BLaER1 treated with 17β-estradiol and CSF1 and Interleukin-3, amounts not matched to agents 10 nM and 100 nM (cell line): ENCODE data around the gene PIK3R3.

ENCODE experiments used
- H3K27ac ChIP-seq, 11 experiments: shearing (Covaris generic); formaldehyde crosslinking; 2 replicates each; pipeline ENCODE4 v1.8.1; 2022
- H3K27me3 ChIP-seq, 11 experiments: shearing (Covaris generic); formaldehyde crosslinking; 2 replicates each; pipeline ENCODE4 v1.8.1; 2022
- H3K36me3 ChIP-seq, 11 experiments: shearing (Covaris generic); formaldehyde crosslinking; 2 replicates each; pipeline ENCODE4 v1.8.1; 2022
- H3K4me1 ChIP-seq, 10 experiments: shearing (Covaris generic); formaldehyde crosslinking; 2 replicates each; pipeline ENCODE4 v1.8.1; 2022
- H3K4me2 ChIP-seq, 11 experiments: shearing (Covaris generic); formaldehyde crosslinking; 2 replicates each; pipeline ENCODE4 v1.8.1; 2022
- H3K4me3 ChIP-seq, 10 experiments: shearing (Covaris generic); formaldehyde crosslinking; 2 replicates each; pipeline ENCODE4 v1.8.1; 2022
- H3K9ac ChIP-seq, 11 experiments: shearing (Covaris generic); formaldehyde crosslinking; 2 replicates each; pipeline ENCODE4 v1.8.1; 2022
- H3K9me3 ChIP-seq, 11 experiments: shearing (Covaris generic); formaldehyde crosslinking; replicated peaks in 1 of 11; 2 replicates each; pipeline ENCODE4 v1.8.1; 2022
- H4K20me1 ChIP-seq, 11 experiments: shearing (Covaris generic); formaldehyde crosslinking; 2 replicates each; pipeline ENCODE4 v1.8.1; 2022
- Cebpa-rat ChIP-seq, 11 experiments: shearing (Covaris generic); IDR thresholded peaks; 2 replicates each; pipeline ENCODE4 v1.8.1; 2022

PIK3R3 gene

GRCh38 chr1:46159516-46159915 is 27.1 kb upstream of the PIK3R3 start:
- Histone ChIP-seq H3K4me3 (no peak overlapping the region), H3K9me3 (no peaks in the 10 kb centered on the region), H3K27me3 (no peaks in the 10 kb centered on the region), H4K20me1 (no peaks in the 10 kb centered on the region), H3K36me3 (no peaks in the 10 kb centered on the region), H3K4me2 (no peak overlapping the region), H3K9ac (no peak overlapping the region), H3K27ac (no peak overlapping the region), H3K4me1 (no peaks in the 10 kb centered on the region)
- no peak for TF ChIP-seq Cebpa-rat (IDR thresholded peaks at IDR 0.05)

GRCh38 chr1:46158312-46159281 is 26.2 kb upstream of the PIK3R3 start:
- H3K4me3 ChIP-seq: no peak overlapping the region

GRCh38 chr1:46157916-46158311 is 25.5 kb upstream of the PIK3R3 start:
- H3K9ac ChIP-seq: no peak overlapping the region
- no peak for TF ChIP-seq Cebpa-rat (IDR thresholded peaks at IDR 0.05)
- H3K27ac ChIP-seq: no peak overlapping the region
- H3K4me2 ChIP-seq: no peak overlapping the region
- no peaks in the 10 kb centered on the region for H3K27me3 ChIP-seq
- H3K4me1 ChIP-seq: no peaks in the 10 kb centered on the region
- no peaks in the 10 kb centered on the region for H3K9me3 ChIP-seq
- no peaks in the 10 kb centered on the region for H3K36me3 ChIP-seq
- no peak overlapping the region for H3K4me3 ChIP-seq
- no peaks in the 10 kb centered on the region for H4K20me1 ChIP-seq

More at GRCh38 chr1:46158312-46159281, 26.2 kb upstream of the PIK3R3 start:
- no peaks in the 10 kb centered on the region for H4K20me1 ChIP-seq
- H3K9ac ChIP-seq: no peak overlapping the region
- H3K27me3 ChIP-seq: no peaks in the 10 kb centered on the region
- H3K36me3 ChIP-seq: no peaks in the 10 kb centered on the region
- H3K27ac ChIP-seq: no peak overlapping the region
- TF ChIP-seq Cebpa-rat (IDR thresholded peaks at IDR 0.05): no peak
- H3K4me2 ChIP-seq: no peak overlapping the region
- H3K9me3 ChIP-seq: no peaks in the 10 kb centered on the region
- H3K4me1 ChIP-seq: no peaks in the 10 kb centered on the region

- Histone ChIP-seq H3K4me2 (no peak overlapping the region), H4K20me1 (no peaks in the 10 kb centered on the region)
- no peak for TF ChIP-seq Cebpa-rat (IDR thresholded peaks at IDR 0.05)
Observed at GRCh38 chr1:46153732-46154131, 21.3 kb upstream of the PIK3R3 start.

DNA sequence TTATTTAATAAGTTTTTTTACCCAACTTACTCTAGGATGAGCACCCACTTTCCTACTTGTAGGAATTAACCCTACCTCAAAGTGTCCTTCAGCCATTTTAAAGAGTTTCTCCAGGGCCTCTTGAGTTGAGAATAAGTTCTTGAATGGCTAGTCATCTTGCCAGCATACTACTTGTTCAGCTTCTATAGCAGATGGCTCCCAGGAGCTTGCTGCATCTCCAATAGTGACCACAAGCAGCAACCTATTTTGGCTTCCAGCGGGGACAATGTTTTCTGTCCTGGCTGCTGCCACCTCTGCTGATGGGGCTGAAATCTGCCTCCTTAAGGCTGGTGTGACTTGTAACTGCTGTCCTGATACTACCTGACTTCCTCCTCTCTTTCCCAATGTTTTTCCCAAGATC is 20.8 kb upstream of the PIK3R3 start:
- no peak overlapping the region for H3K27ac ChIP-seq
- peaks cover 0 to 6% (median 0%) of the 10 kb centered on the region in 10 experiments; a peak in 3 of 20 replicates for H3K4me1 ChIP-seq
- H3K9ac ChIP-seq: no peak overlapping the region
- TF ChIP-seq Cebpa-rat (IDR thresholded peaks at IDR 0.05): no peak
- H3K9me3 ChIP-seq: no peaks in the 10 kb centered on the region
- H4K20me1 ChIP-seq: no peaks in the 10 kb centered on the region
- H3K4me2 ChIP-seq: no peak overlapping the region
- H3K4me3 ChIP-seq: no peak overlapping the region
- H3K36me3 ChIP-seq: no peaks in the 10 kb centered on the region
- no peaks in the 10 kb centered on the region for H3K27me3 ChIP-seq

More at GRCh38 chr1:46153732-46154131, 21.3 kb upstream of the PIK3R3 start:
- H3K4me1 ChIP-seq: peaks cover 0 to 6% (median 0%) of the 10 kb centered on the region in 10 experiments; a peak in 3 of 20 replicates
- no peaks in the 10 kb centered on the region for H3K9me3 ChIP-seq
- H3K36me3 ChIP-seq: no peaks in the 10 kb centered on the region
- no peak overlapping the region for H3K9ac ChIP-seq
- no peak overlapping the region for H3K27ac ChIP-seq
- no peaks in the 10 kb centered on the region for H3K27me3 ChIP-seq
- no peak overlapping the region for H3K4me3 ChIP-seq

DNA sequence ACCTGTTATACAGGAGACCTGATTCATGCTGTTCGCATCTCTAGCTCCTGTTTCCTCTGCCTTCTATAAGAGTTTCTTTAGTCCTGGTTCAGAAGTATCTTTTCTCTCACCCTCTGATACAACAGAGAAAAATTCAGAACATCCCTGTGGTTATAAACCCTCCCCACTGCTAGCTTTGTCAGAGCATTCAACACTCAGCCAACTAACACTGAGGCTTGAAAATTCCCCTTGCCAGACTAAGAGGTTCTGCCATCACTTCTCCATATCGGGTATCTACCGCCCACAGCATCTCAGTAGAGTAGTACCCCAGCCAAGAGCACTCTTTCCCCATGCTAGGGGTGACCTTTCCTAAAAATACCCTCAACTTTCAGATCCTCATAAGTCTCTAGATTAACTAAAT is 19.6 kb upstream of the PIK3R3 start:
- Histone ChIP-seq H3K4me3 (no peak overlapping the region), H3K9ac (no peak overlapping the region), H3K9me3 (no peaks in the 10 kb centered on the region), H3K36me3 (no peaks in the 10 kb centered on the region), H4K20me1 (no peaks in the 10 kb centered on the region), H3K4me1 (peaks cover 0 to 6% (median 0%) of the 10 kb centered on the region in 10 experiments; a peak in 3 of 20 replicates), H3K4me2 (peak overlapping the region in 2 of 11 experiments; percentile 21 to 33; a peak in 2 of 22 replicates), H3K27me3 (no peaks in the 10 kb centered on the region), H3K27ac (no peak overlapping the region)
- no peak for TF ChIP-seq Cebpa-rat (IDR thresholded peaks at IDR 0.05)

GRCh38 chr1:46150085-46150484 is 17.7 kb upstream of the PIK3R3 start:
- no peaks in the 10 kb centered on the region for H4K20me1 ChIP-seq
- H3K9ac ChIP-seq: no peak overlapping the region
- no peak overlapping the region for H3K27ac ChIP-seq
- H3K4me3 ChIP-seq: no peak overlapping the region
- no peaks in the 10 kb centered on the region for H3K36me3 ChIP-seq
- H3K4me1 ChIP-seq: peaks cover 0 to 6% (median 0%) of the 10 kb centered on the region in 10 experiments; a peak in 3 of 20 replicates
- H3K27me3 ChIP-seq: no peaks in the 10 kb centered on the region
- TF ChIP-seq Cebpa-rat (IDR thresholded peaks at IDR 0.05): no peak
- no peaks in the 10 kb centered on the region for H3K9me3 ChIP-seq
- H3K4me2 ChIP-seq: no peak overlapping the region

DNA sequence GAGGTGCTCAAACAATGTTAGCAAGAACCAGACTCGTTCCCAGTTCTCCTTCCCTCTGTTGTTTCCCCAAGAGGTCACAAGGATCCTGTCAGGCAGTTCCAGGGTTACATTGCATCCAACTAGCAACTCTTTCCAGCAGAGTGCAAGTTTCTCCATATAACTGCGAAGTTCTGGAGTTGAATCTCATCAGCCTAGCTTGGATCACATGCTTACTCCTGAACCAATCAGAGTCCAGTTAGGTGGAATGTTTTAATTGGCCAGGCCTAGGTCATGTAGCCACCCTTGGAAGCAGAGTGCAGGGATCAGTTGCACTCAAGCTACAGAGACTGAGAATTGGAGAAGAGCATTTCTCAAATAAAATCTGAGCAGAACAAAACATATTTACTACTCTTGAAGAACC is 15.9 kb upstream of the PIK3R3 start:
- Histone ChIP-seq H3K9me3 (no peaks in the 10 kb centered on the region; a peak in 1 of 22 replicates), H3K4me2 (no peak overlapping the region), H4K20me1 (no peaks in the 10 kb centered on the region), H3K36me3 (no peaks in the 10 kb centered on the region), H3K27ac (no peak overlapping the region), H3K4me3 (no peak overlapping the region), H3K9ac (no peak overlapping the region), H3K4me1 (peaks cover 0 to 6% (median 0%) of the 10 kb centered on the region in 10 experiments; a peak in 3 of 20 replicates), H3K27me3 (no peaks in the 10 kb centered on the region)
- TF ChIP-seq Cebpa-rat (IDR thresholded peaks at IDR 0.05): no peak

DNA sequence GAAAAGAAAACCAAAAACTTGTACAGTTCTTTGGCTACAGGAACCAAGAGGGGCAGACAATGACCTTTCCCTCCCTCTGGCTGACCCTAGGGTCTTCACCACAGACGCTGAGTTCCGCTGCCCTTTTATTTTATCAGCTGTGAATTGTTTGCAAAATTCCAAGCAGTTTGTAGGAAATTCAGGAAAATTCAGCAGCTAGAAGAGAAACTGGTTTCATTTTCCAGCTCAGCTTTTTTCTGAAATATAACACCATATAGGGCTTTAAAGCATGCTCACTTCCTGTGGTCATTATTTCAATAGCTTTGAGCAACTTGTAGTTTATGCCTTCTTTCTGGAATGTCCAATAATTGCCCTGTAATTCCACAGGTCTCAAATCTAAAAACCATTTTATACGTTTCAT is 5.5 kb upstream of the PIK3R3 start:
- H4K20me1 ChIP-seq: no peaks in the 10 kb centered on the region
- TF ChIP-seq Cebpa-rat (IDR thresholded peaks at IDR 0.05): no peak
- H3K4me3 ChIP-seq: no peak overlapping the region
- no peaks in the 10 kb centered on the region for H3K27me3 ChIP-seq
- H3K9me3 ChIP-seq: no peaks in the 10 kb centered on the region; a peak in 2 of 22 replicates
- no peak overlapping the region for H3K9ac ChIP-seq
- peak overlapping the region in 4 of 11 experiments; percentile 27 to 48 (median 30); a peak in 5 of 22 replicates for H3K4me2 ChIP-seq
- H3K27ac ChIP-seq: no peak overlapping the region
- no peaks in the 10 kb centered on the region for H3K36me3 ChIP-seq
- H3K4me1 ChIP-seq: peaks cover 12 to 29% (median 20%) of the 10 kb centered on the region in 10 experiments; a peak in 19 of 20 replicates
